ENCODE data around the gene MXRA7.

Gene MXRA7

DNA sequence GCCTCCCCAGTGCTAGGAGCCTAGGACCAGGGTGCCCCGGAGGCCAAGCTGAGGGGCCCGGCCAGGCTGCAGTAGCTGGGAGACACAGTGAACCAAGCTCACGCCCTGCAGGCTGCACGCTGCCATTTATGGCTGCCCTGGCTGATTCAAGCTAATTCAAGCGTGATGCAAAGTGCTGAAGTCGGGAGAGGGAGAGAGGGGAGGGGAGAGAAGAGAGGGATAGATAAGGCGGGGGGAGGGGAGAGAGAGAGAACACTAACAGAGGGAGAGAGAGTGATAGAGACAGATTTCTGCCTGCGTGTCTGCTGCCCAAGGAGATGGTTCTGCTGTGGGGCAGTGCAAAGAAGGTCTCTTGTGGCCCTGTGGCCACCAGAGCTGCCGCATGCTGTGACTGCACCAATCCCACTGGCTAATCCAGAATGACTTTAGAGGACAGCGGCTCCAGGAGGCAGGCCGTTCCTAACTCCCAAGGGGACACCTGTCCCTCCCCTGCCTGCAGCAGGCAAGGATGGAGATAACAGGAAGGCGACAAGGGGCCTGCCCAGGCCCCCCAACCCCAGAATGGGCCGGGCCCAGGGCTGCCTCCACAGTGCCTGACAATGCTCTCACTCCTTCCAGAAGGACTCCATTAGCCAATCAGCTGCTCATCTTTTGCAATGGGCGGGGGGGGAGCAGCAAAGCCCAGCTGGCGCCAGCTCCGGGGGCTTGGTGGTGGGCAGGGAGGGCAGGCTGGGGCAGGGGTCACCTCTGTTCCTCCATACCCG, 12.9 kb downstream of the MXRA7 start (continued):
- TF ChIP-seq KLF16 (tag by site-specific recombination; IDR thresholded peaks at IDR 0.05) (peak; percentile 93), PRDM1 (tag by site-specific recombination; IDR thresholded peaks at IDR 0.05) (peak; percentile 77), ZSCAN23 (tag by site-specific recombination; IDR thresholded peaks at IDR 0.05) (peak; percentile 86; the same call in 1 of the 2 replicates), ZNF394 (tag by site-specific recombination; IDR thresholded peaks at IDR 0.05; ENCODE audit: borderline replicate concordance) (peak; percentile 42; the same call in 1 of the 2 replicates), ZBTB8A (tag by site-specific recombination; IDR thresholded peaks at IDR 0.05) (peak; percentile 88), IKZF3 (tag by site-specific recombination; IDR thresholded peaks at IDR 0.05) (peak; percentile 93), ZNF600 (tag by site-specific recombination; IDR thresholded peaks at IDR 0.05) (peak; percentile 95), BCL11B (tag by site-specific recombination; IDR thresholded peaks at IDR 0.05; ENCODE audit: low read depth) (peak; percentile 66; the same call in 1 of the 2 replicates), SP3 (tag by site-specific recombination; IDR thresholded peaks at IDR 0.05) (peak; percentile 33; the same call in 1 of the 2 replicates), ZFP69B (tag by site-specific recombination; IDR thresholded peaks at IDR 0.05) (peak; percentile 77), ZNF843 (tag by site-specific recombination; IDR thresholded peaks at IDR 0.05) (peak; percentile 80), ZNF23 (tag by site-specific recombination; IDR thresholded peaks at IDR 0.05; ENCODE audit: borderline replicate concordance) (no peak), BCL11A (tag by site-specific recombination; IDR thresholded peaks at IDR 0.05; ENCODE audit: low read depth) (0 out of 2 replicates have a peak, but pooled peaks have one; percentile 48), MZF1 (tag by site-specific recombination; IDR thresholded peaks at IDR 0.05; ENCODE audit: borderline replicate concordance) (no peak), ZNF629 (tag by site-specific recombination; IDR thresholded peaks at IDR 0.05) (peak; percentile 77), ZBTB20 (tag by site-specific recombination; IDR thresholded peaks at IDR 0.05) (peak; percentile 84), ZNF221 (tag by site-specific recombination; IDR thresholded peaks at IDR 0.05; ENCODE audit: borderline replicate concordance) (no peak), ZNF776 (tag by site-specific recombination; IDR thresholded peaks at IDR 0.05; ENCODE audit: borderline replicate concordance) (no peak), GLIS1 (tag by site-specific recombination; IDR thresholded peaks at IDR 0.05) (peak; percentile 94), GLI4 (tag by site-specific recombination; IDR thresholded peaks at IDR 0.05) (0 out of 2 replicates have a peak, but pooled peaks have one; percentile 55), ZNF596 (tag by site-specific recombination; IDR thresholded peaks at IDR 0.05) (peak; percentile 87), ZNF423 (tag by site-specific recombination; IDR thresholded peaks at IDR 0.05) (peak; percentile 81), ZNF133 (tag by site-specific recombination; IDR thresholded peaks at IDR 0.05) (no peak), ZIC2 (tag by site-specific recombination; IDR thresholded peaks at IDR 0.05) (peak; percentile 83), ZNF2 (tag by site-specific recombination; IDR thresholded peaks at IDR 0.05) (peak; percentile 86), KLF1 (tag by site-specific recombination; IDR thresholded peaks at IDR 0.05) (peak; percentile 64; the same call in 1 of the 2 replicates)
- TF ChIP-seq, protein P1, sequence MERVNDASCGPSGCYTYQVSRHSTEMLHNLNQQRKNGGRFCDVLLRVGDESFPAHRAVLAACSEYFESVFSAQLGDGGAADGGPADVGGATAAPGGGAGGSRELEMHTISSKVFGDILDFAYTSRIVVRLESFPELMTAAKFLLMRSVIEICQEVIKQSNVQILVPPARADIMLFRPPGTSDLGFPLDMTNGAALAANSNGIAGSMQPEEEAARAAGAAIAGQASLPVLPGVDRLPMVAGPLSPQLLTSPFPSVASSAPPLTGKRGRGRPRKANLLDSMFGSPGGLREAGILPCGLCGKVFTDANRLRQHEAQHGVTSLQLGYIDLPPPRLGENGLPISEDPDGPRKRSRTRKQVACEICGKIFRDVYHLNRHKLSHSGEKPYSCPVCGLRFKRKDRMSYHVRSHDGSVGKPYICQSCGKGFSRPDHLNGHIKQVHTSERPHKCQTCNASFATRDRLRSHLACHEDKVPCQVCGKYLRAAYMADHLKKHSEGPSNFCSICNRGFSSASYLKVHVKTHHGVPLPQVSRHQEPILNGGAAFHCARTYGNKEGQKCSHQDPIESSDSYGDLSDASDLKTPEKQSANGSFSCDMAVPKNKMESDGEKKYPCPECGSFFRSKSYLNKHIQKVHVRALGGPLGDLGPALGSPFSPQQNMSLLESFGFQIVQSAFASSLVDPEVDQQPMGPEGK (tag by site-specific recombination; IDR thresholded peaks at IDR 0.05): peak; percentile 87
- TF ChIP-seq, protein P2, sequence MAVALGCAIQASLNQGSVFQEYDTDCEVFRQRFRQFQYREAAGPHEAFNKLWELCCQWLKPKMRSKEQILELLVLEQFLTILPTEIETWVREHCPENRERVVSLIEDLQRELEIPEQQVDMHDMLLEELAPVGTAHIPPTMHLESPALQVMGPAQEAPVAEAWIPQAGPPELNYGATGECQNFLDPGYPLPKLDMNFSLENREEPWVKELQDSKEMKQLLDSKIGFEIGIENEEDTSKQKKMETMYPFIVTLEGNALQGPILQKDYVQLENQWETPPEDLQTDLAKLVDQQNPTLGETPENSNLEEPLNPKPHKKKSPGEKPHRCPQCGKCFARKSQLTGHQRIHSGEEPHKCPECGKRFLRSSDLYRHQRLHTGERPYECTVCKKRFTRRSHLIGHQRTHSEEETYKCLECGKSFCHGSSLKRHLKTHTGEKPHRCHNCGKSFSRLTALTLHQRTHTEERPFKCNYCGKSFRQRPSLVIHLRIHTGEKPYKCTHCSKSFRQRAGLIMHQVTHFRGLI (tag by site-specific recombination; IDR thresholded peaks at IDR 0.05): no peak
- TF ChIP-seq, protein P3, sequence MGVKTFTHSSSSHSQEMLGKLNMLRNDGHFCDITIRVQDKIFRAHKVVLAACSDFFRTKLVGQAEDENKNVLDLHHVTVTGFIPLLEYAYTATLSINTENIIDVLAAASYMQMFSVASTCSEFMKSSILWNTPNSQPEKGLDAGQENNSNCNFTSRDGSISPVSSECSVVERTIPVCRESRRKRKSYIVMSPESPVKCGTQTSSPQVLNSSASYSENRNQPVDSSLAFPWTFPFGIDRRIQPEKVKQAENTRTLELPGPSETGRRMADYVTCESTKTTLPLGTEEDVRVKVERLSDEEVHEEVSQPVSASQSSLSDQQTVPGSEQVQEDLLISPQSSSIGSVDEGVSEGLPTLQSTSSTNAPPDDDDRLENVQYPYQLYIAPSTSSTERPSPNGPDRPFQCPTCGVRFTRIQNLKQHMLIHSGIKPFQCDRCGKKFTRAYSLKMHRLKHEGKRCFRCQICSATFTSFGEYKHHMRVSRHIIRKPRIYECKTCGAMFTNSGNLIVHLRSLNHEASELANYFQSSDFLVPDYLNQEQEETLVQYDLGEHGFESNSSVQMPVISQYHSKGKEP (tag by site-specific recombination; IDR thresholded peaks at IDR 0.05): 0 out of 2 replicates have a peak, but pooled peaks have one; percentile 8
- TF ChIP-seq, protein P4, sequence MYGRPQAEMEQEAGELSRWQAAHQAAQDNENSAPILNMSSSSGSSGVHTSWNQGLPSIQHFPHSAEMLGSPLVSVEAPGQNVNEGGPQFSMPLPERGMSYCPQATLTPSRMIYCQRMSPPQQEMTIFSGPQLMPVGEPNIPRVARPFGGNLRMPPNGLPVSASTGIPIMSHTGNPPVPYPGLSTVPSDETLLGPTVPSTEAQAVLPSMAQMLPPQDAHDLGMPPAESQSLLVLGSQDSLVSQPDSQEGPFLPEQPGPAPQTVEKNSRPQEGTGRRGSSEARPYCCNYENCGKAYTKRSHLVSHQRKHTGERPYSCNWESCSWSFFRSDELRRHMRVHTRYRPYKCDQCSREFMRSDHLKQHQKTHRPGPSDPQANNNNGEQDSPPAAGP (tag by site-specific recombination; IDR thresholded peaks at IDR 0.05): peak; percentile 97
- TF ChIP-seq, protein P5, sequence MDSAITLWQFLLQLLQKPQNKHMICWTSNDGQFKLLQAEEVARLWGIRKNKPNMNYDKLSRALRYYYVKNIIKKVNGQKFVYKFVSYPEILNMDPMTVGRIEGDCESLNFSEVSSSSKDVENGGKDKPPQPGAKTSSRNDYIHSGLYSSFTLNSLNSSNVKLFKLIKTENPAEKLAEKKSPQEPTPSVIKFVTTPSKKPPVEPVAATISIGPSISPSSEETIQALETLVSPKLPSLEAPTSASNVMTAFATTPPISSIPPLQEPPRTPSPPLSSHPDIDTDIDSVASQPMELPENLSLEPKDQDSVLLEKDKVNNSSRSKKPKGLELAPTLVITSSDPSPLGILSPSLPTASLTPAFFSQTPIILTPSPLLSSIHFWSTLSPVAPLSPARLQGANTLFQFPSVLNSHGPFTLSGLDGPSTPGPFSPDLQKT (IDR thresholded peaks at IDR 0.05; ENCODE audit: borderline replicate concordance, low read depth, low read length): no peak
- TF ChIP-seq, protein P6, sequence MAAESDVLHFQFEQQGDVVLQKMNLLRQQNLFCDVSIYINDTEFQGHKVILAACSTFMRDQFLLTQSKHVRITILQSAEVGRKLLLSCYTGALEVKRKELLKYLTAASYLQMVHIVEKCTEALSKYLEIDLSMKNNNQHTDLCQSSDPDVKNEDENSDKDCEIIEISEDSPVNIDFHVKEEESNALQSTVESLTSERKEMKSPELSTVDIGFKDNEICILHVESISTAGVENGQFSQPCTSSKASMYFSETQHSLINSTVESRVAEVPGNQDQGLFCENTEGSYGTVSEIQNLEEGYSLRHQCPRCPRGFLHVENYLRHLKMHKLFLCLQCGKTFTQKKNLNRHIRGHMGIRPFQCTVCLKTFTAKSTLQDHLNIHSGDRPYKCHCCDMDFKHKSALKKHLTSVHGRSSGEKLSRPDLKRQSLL (tag by site-specific recombination; IDR thresholded peaks at IDR 0.05): peak; percentile 81; the same call in 1 of the 2 replicates

All from HEK293 (cell line).